Eye (tissue), 1 donor: ENCODE data around the gene LSM6.
A peak's percentile ranks its signal among the peaks of the same experiment; 100 is the strongest.

Experiments
- DNase-seq: peaks from one replicate; pipeline ENCODE4 v3.0.0-alpha.2; 2015

Gene LSM6

DNA sequence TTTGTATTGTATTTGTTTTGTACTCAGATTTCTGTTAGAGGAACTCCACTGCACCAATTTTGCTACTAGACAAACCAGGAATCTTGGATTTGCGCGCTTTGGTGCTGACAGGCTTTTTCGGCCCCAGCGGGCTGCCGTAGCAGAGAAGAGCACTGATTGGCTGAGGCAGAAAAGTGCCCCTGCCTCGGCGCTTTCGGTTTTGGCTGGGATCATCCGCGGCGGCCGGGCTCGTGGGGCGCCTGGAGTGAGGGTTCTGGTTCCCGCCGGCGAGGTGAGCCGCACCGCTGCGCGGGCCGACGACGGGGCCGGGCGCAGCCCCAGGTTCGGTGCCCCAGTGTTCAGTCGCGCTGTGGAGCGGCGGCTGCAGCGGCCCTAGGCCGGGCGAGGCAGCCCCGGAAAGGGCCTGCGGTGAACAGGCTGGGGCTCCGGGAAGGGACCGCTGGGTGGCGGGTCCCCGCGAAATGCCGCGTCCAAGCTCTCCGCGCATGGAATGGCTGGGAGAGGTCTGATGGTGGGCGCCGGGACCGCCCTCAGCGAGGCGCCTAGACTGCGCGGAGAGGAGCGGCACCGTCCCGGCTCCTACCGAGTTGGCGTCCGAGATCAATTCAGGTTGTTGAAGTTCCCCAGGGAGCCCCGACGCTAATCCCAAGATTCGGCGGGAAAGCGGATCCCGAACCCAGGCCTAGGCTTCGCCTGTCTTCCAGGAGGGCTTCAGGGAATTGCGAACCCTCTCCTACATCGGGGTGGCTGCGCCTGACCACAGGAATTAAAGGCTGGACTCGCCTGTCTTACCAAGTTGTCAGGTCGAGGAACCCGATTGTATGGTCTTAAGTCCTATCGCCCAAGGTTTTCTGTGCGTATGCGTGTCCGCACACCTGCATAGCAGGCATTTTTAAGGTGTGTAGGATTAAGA lies at the start of gene LSM6:
LSM6 (plus strand) TSS at position 178 of the 913 bp plus-strand sequence. CDS start 7,204 bp downstream, outside the sequence.
- peak; percentile 95 for DNase-seq

DNA sequence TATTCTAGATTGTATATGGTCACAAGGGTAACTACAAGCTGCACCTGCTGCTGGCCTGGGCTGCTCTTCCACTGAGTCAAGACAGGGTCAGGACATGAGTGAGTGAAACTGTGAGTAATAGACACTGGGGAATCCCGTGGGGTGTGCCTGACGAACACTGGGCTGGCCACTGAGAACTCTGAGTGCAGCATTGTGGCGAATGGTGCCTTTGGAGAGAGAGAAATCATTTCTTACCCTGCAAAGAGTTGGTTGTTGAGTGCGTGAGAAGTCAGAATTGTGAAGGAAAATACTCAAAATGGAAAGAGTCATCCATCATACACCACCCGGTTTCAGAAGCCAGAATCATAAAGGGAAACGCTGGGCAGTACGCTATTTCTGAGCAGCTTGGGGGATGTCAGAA lies 43.1 kb upstream of the LSM6 start:
- DNase-seq, result no peak

DNA sequence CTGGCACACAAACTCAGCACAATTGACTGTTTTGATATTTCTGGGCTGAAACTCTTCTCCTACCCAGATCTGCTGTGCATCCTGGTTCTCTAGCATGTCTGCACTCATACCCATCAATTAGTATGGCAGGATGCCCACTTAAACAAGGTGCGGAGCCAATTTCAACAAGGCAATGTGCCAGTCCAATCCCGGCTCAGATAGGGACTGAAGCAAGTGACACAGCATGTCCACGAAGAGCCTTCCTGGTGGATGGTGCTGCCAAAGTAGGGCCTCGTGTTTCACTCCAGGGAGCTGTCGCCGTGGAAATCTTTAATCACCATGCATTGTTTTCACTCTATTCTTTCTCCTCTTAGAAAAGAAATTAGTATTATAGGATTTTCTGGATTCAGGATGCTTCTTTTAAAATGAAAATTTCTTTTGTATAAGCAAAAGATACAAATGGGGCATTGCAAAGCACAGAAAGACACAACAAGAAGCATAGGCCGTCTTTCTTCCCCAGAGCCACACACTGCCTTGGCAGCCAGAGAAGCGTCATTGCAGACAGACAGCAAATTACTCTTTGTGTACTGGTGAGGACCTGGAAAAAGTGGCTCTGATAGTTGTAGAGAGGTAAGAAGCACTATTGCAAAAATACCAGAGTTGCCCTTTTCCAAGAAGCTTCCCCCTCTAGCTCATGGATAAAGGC lies 40.6 kb upstream of the LSM6 start:
- DNase-seq, result peak; percentile 67

DNA sequence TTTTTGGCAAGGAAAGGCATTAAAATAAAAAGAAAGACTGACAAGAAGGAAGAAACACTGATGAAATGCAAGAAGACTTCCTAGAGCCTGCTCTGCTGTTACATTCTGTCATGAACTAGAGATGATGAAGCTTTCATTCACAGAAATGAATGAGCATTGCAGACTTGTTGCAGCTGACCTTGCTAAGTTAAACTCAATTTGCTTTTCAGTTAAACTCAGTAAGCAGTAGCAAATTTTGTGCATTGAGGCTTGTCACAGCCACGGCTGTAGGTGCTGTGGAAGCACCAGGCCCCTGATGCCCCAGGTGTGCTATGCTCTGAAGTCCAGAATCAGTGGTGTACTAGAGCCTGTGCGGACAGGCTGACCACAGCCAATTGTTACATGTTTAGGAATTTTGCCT lies 39.6 kb upstream of the LSM6 start:
- no peak for DNase-seq

DNA sequence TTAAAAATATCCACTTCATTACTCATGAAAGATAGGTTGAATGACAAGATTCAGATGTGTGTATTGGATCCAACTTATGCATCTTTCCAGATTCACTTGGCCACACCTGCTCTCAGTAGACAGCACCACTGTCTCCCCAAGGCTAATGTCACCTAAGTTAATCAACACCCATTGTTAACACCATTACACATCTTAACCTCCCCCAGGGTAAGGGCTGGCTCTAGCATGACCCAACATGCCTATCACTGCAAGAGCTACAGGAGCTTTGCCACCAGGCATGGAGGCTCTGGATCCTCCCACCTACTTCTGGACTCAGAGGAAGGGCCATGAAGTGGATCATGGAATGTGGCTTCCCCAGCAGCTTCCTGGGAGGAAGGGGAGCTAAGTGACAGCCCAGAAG lies 32.8 kb upstream of the LSM6 start:
- DNase-seq, result no peak

DNA sequence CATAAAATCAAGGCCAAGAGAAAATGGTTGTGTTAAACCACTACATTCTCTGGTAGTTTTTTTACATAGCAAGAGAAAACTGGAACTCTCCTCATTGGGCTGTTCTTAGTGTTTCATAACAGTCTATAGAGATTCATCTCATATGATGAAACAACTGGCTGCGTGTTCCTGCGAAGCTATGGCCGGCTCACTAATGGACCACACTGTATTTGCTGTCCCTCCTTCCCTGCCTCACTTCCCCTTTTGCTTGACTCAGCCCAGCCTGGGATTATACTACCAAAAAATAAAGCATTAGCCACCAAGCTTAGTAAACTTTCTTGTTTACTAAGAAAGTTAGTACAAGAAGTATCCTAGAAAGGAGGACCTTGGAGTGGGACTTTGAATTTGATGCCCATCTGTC lies 31.6 kb upstream of the LSM6 start:
- DNase-seq, result no peak

DNA sequence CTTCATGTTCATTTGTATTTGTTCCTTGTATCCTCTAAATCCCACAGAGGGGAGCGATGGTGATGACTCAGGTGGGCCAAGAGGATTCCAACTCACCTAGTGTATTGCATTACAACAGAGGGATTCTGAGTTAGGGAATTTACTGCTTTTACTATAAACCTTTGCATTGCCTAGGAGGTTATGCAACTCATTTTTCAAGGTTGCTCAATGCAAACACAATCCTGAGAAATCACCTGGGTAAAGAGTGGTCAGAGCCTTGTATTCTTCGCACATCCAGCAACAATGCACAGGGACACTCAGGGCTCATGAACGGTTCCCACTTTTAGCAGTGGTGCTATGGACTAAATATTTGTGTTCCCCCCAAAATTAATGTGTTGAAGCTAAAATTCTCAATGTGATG lies 28.6 kb upstream of the LSM6 start:
- DNase-seq, result no peak

DNA sequence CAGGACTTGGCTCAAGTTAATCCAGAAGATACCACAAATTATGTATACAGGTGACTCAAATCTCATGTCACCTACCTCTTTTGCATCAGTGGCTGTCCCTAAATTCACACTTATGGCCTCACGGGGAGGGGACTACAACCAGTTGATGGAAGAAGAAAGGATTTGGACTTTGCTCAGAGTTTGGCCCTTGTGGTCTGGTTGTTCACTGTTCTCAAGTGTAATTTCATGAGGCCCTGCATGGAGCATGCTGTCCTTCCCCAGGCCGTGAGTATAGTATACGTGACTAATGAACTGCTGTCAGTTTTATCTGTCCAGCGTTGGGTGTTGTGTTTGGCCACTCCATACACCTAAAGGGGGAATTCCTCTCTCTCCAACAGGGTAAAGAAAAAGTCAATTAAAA lies 27.5 kb upstream of the LSM6 start:
- DNase-seq, result no peak

DNA sequence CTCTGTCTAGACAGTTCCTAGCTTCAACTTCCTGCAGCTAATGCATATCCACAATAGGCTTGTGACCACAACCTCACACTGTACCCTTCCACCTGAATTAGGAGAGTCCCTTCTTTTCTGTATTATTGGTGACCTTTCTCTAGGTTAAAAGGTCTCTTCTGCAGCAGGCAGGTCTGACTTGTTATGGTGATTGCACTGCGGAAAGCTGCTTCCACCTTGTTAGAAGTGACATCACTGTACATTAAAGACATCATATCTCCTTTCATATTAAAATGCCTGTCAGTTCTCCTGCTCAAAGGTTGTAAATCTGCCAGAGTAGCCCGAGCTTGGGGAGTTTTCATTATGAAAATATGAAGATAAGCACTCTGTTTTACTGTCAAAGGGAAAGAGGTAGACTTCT lies 21.5 kb upstream of the LSM6 start:
- DNase-seq, result no peak

DNA sequence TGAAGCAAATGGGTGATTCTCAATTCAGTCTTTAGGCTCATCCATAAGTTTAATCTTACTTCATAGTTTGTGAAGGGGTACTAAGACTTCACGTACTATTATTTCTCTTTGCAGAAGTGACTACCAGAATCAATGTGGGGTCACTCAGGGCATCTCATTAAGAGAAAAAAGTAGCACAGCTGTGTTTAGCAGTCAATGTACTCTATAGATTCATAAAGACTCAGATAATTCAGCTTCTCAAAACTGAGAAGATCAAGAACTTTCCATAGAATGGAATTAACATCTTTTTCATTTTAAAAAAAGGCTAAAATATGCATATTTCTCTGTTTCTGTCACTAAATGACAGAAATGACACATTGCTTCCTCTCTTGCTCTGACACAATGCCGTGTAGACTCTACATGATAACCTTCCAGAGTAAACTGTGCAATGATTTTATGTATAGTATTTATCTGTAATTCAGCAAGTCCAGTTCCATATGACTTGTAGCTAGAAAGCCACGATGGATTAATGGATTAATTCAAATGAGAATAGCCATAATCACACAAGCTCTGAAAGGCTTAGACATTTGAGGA lies 20.3 kb upstream of the LSM6 start:
- no peak for DNase-seq

DNA sequence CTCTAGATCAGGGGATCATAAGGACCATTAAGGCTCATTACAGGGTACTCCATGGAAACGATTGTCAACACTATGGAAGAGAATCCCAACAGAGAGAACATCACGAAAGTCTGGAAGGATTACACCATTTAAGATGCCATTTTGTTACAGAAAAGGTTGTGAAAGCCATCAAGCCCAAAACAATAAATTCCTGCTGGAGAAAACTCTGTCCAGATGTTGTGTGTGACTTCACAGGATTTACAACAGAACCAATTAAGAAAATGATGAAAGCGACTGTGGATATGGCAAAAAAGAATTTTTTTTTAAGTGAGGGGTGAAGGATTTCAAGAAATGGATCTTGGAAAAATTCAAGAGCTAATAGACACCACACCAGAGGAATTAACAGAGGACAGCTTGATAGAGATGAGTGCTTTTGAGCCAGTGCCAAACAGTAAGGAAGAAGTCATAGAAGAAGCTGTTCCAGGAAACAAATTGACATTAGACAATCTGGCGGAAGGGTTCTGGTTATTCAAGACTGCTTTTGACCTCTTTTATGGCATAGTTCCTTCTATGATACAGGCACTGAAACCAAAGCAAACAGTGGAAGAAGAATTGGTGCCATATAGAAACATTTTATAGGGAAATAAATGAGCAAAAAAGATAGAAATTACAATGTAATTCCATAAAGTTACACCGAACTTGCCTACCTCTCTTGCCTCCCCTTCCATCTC lies 17.3 kb upstream of the LSM6 start:
- DNase-seq, result no peak

DNA sequence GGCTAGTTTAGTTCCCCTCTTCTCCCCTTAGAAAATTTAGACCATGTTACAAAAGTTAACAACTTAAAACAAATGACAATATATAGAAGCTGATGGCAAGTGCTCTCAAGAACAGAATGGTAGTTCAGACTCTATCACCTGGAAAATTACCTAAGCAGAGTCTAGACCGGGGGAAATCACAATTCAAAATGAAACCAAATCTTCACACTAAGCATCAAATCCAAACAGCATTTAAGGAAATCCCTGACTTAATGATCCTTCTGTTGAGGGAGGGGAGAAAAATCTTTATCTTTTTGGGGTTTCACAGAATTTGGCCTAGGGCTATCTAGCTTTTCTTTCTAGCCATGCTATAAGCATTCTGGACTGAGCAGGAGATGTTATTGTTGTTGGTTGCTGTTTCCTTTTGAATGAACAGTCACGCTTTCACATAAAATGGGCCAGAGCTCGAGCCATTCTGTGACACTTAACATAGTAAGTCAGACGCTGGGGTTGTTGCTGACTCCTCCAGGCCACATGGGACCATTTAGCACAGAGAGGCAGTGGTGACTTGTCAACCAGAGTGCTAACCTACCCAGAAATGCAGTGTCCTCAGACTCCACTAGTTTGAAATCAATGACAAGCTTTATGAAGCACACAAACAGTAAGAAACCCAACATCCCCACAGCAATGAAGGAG lies 16.0 kb upstream of the LSM6 start:
- DNase-seq, result peak; percentile 33

DNA sequence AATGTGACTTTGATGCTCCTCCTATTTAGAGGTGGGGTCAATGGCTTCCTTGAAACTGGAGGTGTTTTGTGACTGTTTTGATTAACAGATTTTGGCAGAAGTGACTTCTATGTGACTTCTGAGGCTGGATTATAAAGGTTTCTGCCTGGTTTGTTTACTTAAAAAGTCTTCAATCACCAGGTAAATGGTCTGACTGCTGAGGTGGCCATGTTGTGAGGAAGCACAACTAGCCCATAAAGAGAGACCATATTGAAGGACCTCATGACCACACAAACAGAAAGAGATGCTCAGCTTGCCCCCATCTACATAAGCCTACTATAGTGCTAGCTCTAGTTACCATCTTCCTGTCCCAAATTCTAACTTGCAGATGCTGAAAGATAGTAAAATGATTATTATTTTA lies 14.3 kb upstream of the LSM6 start:
- DNase-seq, result no peak

DNA sequence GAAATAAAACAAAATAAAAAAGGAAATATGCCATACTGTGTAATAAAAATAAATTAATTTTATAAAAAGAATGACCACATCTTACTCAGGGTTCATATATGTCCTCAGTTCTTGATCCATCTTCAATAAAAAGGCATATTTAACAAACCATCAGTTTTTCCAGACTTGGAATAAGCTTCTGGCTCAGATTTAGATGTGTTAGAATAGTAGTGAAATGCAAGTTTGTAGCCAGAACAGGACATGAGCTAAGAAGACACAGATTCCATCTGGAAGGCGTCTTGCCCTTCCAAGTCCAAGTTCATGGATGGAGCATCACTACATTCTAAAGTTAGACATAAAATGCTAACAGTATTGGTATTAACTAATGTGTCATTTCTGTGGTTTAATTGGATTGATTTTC lies 10.3 kb upstream of the LSM6 start:
- no peak for DNase-seq

DNA sequence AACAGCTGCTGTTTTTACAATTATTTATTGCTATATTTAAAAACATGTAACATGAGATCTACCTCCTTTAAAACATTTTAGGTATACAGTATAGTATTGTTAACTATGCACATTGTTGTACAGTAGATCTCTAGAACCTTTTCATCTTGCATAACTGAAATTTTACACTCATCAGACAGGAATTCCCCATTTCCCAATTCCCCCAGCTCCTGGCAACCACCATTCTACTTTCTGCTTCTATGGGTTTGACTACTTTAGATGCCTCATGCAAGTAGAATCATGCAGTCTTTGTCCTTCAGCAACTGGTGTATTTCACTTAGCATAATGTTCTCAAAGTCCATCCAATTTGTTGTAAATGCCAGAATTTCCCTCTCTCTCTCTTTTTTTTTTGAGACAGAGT lies 9.7 kb upstream of the LSM6 start:
- no peak for DNase-seq

DNA sequence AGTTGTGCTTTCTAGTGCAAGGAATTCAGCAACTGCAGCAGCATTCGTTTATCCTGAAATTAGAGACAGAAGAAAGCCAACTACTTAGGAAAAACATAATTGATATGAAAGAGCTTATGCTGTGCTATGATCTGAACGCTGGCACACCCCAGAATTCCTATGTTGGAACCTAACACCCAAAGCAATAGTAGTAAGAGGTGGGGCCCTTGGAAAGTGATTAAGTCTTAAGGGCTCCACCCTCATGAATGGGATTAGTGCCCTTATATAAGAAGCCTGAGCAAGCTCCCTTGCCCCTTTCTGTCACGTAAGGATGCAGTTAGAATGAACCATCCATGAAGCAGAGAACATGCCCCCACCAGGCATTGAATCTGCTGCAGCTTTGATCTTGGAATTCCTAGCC lies 5.4 kb upstream of the LSM6 start:
- DNase-seq, result no peak

DNA sequence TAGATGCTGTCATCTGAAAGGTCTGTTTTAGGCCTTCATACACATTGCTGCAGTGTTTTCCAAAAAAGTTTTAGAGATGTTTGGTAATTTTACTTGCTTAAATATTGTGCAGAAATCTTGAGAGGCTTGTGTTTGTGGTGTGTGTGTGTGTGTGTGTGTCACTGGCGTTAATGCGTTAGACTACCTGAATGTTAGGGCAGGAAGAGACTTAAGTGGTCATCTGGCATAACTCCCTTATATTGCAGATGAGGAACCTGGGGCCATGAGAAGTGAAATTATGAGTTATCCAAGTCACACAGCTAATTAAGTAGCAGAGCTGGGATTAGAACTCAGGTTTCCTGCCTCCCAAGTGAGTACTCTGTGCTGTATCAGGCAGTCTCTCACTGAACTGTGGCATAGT lies 1.4 kb downstream of the LSM6 start:
- DNase-seq, result no peak

DNA sequence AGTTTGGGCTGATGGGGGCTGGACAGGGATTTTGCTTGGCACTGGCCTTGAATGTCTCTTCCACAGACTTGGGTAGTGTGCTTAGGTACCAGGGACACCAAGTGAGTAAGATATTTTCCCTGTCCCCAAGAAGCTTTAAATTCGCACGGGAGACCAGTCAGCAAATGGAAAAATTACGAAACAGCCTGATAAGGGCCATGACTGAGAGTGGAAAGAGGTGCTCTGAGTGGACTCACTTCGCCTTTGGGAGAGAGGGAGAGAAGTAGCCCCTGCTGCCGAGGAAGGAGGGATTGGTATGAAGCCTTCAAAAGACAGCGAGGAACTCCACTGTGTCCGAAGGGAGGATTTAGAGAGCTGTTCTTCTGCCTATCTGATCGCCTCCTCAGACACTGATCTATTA lies 2.6 kb downstream of the LSM6 start:
- DNase-seq, result no peak

DNA sequence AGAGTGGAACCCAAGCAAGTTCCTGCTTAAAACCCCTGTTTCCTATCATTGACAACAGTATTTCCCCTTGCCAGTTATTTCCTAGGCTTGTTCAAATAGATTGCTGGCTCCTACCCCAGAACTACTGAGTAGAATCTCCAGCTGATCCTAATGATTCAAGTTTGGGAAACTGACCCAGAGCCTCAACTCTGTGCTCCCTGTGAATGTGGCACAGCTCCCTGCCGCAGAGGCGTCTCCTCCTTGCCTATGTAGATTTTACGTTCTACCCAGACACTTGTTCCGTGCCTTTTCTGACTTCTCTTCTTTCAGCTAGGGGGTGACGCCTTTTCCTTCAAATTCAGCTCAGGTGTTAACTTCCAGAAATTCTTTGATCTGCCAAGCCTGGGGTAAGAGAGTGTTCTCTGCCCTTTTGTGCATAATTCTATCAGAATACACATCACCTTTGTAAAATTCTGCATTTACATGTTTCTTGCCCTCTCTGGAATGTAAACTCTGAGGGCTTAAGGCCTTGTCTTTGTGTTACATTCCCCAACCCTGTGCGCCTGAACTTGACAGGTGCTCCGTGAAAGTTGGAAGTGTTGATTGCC lies 4.4 kb downstream of the LSM6 start:
- DNase-seq, result no peak

DNA sequence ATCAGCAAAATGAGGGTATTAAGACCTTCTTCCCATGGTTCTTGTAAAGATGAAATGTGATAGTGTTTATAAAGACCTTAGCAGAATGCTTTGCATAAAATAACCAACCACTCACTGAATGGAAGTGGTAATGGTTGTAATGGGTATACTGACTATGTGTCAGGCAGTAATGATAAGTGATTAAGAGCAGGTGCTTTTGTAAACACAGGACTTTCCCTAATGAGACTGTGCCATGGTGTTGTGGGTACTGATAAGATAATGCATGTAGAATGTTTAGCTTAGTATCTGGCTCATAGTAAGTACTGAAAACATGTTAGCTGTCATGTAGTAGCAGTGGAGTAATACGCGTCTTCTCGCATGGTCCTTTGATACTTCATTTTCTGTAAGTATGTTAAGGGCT lies 6.9 kb downstream of the LSM6 start:
- DNase-seq, result no peak

DNA sequence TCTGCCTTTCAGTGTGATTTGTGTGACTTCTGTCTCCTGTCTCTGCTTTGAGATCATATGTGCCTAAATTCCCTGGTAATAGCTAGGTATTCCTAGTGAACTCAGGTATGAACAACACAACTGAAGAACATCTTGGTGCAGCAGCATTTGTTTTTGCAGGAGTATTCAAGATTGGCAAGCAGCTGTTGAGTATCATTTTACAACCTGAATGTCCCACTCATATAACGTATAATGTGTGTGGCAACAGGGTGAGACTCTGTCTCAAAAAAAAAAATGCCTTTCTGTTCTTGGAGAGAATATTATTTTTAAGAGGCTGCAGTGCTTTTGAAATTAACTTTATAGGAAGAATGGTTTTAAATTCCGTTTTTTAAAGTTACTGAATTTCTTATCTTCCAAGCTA lies 7.7 kb downstream of the LSM6 start:
- no peak for DNase-seq

DNA sequence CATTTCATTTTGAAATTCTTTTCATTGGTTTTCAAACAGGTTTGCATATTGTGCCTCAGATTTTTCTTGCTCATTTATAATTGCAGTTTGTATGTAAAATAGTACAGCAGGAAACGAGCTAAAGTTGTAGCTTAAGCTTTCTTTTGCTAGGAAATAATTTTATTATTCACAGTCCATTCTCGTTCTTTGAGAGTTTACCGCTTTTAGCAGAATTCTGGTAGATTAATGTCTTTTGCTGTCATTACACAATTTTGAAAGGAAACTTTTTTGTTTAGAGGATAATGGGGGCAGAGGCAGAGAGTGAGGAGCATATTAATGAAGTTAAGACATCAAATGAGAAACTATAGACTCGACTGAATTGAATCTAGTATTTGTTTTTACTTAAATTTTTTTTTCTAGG lies 10.5 kb downstream of the LSM6 start:
- DNase-seq, result no peak

DNA sequence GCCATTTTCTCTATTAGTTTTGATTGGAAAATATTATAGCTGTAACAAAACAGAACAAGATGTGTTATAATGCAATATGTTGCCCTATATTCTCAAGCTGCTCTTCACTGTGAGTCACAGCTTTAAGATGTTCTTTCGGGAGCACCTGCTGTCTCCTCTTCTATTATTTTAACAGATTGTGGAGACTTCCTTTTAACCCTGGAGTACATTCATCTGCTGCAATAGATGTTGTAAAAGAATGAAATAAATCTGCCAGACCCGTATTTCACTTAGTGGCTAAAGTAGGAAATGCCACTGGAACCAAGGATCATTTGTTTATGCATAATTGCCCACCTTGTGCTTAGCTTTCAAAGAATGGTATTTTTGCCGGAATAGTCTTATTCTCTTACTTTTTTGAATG lies 11.1 kb downstream of the LSM6 start:
- no peak for DNase-seq
